GM18526 (cell line): ENCODE measurements around the gene SHC4.

Experiments
- POLR2A ChIP-seq: IDR thresholded peaks from 3 replicates; pipeline ENCODE4 v1.6.1; 2011; ENCODE audit not compliant: insufficient read length; ENCODE audit errors: extremely low read depth

Gene SHC4, protein sequence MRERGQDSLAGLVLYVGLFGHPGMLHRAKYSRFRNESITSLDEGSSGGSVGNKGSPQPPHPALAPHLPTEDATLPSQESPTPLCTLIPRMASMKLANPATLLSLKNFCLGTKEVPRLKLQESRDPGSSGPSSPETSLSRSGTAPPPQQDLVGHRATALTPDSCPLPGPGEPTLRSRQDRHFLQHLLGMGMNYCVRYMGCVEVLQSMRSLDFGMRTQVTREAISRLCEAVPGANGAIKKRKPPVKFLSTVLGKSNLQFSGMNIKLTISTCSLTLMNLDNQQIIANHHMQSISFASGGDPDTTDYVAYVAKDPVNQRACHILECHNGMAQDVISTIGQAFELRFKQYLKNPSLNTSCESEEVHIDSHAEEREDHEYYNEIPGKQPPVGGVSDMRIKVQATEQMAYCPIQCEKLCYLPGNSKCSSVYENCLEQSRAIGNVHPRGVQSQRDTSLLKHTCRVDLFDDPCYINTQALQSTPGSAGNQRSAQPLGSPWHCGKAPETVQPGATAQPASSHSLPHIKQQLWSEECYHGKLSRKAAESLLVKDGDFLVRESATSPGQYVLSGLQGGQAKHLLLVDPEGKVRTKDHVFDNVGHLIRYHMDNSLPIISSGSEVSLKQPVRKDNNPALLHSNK

GRCh38 chr15:48963524-48964113, at the start of gene SHC4:
Gene SHC4 (minus strand): TSS chr15:48963919. CDS start chr15:48963015, 904 bp downstream.
- no peak for TF ChIP-seq POLR2A

GRCh38 chr15:48999314-48999713, 35.6 kb upstream of the SHC4 start:
- TF ChIP-seq POLR2A, result no peak

GRCh38 chr15:48996276-48996675, 32.6 kb upstream of the SHC4 start:
- TF ChIP-seq POLR2A, result no peak

DNA sequence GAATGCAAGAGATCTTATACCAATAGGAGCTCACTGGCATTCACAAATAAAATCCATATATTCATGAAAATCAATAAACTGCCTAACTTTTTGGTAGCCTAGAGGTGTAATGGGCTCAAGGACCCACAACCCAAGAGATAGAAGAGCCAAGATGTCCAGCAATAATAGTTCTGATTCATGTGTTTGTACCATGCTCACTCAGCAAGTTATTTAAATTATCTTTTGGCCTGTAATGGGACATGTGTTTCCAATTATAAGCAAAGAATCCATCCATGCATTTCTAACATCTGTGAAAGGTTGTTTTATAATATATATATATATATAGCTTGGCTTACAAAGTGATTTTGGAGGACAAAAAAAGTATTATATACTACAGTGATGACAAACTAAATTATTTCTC, 29.7 kb upstream of the SHC4 start:
- no peak for TF ChIP-seq POLR2A

- TF ChIP-seq POLR2A, result no peak
Observed at GRCh38 chr15:48992545-48992944, 28.8 kb upstream of the SHC4 start.

GRCh38 chr15:48992096-48992495, 28.4 kb upstream of the SHC4 start:
- TF ChIP-seq POLR2A, result no peak

DNA sequence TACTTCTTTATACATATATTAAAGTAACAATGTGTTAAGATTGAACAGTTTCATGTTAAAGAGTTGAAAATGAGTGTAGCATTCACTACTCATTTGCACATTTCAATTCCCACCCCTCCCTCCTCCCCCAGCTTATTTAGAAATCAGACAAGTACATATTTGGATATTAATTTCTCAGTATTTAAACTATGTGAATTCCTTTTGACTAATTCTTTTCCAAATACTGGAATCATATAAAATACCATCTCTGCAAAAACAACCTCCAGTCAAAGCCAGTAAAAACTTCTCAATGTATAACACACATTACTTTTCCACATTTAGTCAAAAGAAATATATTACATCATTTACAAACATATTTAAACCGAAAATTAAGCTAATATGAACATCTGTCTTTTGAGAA, 25.5 kb upstream of the SHC4 start:
- TF ChIP-seq POLR2A, result no peak

DNA sequence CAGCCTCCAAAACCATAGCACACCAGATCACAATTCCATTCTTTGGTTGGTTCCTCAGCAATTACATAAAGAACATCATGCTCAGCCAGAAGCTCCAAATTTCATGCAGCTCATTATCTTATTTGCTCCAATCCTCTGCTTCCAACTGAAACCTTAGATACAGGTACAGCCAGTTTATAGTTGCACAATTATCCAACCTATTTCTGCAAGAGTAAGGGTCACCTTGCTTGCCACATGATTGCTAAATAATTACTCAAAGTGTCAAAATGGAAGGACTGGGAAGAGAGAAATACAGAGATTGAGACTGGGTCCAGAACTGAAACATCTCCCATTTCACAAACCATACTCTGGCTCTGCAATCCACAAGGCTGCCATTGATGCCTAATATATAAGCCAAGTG, 23.4 kb upstream of the SHC4 start:
- TF ChIP-seq POLR2A, result no peak

- no peak for TF ChIP-seq POLR2A
Observed at GRCh38 chr15:48986240-48986639, 22.5 kb upstream of the SHC4 start.

GRCh38 chr15:48985516-48985915, 21.8 kb upstream of the SHC4 start:
- no peak for TF ChIP-seq POLR2A

- no peak for TF ChIP-seq POLR2A
Observed at GRCh38 chr15:48984811-48985352, 21.2 kb upstream of the SHC4 start.

DNA sequence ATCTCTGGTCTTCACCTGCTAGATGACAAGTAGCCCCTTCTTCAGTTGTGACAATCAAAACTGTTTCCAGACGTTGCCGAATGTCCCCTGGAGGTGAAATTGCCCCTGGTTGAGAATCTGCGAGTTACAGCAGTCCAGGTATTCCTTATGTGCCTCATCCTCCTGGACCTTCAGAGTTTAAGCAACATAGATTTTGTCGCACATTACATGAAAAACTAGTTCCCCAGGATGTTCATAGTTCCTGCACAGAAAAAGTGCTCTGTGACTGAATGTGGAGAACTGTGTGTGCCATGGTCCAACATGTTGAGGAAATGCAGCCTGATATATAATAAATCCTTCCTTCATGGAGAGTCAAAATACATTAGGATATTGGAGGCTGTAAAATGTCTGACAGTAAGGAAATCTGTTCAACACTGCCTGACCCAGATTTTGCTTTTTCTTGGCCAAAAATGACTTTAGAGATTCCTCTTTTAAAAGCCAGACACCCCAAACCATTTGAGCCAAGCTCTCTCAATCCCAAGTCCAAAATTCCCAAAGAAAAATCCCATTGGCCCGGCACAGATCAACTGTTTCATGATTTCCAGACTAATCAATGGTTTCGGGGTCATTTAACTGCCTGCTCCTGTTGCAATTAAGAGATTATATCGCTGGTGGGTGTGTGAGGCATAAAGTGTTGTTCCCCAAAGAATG, 20.4 kb upstream of the SHC4 start:
- no peak for TF ChIP-seq POLR2A

GRCh38 chr15:48983300-48983699, 19.6 kb upstream of the SHC4 start:
- TF ChIP-seq POLR2A, result no peak

DNA sequence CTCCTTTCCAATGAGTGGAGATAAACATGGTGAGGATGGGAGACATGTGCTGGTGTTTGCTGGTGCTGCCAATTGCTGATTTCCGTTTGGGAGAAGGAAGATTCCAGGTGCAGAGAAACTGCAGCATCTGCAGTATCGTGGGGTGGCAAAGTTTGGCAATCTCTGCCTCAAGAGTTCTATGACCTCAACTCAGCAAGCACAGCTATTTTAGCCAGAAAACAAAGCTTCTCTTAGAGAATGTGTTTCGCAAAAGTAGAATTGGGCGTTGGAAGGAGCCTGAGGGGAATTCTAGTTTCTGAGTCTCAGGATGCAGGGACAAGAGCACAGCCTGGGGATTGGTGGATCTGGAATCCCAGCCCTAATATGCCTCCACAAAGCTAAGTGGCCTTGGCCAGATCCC, 18.2 kb upstream of the SHC4 start:
- no peak for TF ChIP-seq POLR2A

DNA sequence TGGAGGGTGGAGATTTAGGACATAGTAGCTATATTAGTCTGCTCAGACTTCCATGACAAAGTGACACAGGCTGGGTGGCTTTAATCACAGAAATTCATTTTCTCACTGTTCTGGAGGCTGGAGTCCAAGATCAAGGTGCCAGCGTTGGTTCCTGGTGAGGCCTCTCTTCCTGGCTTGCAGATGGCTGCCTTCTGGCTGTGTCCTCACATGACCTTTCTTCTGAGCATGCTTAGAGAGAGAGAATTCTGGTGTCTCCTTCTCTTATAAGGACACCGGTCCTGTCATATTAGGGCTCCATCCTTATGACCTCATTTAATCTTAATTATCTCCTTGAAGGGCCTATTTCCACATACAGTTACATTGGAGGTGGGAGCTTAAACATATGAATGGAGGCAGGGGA, 14.9 kb upstream of the SHC4 start:
- TF ChIP-seq POLR2A, result no peak

GRCh38 chr15:48976444-48977088, 12.8 kb upstream of the SHC4 start:
- TF ChIP-seq POLR2A, result no peak
